ENCODE data around the gene TBC1D5. TPM values are rescaled to one million over a fixed set of nuclear protein-coding genes. Genes with fewer than 3 reads are reported as not detected.

The TBC1D5 gene
- total RNA-seq, 3 donors from 2014 or later = 33.1 to 56.1 (median 44.1) TPM

DNA sequence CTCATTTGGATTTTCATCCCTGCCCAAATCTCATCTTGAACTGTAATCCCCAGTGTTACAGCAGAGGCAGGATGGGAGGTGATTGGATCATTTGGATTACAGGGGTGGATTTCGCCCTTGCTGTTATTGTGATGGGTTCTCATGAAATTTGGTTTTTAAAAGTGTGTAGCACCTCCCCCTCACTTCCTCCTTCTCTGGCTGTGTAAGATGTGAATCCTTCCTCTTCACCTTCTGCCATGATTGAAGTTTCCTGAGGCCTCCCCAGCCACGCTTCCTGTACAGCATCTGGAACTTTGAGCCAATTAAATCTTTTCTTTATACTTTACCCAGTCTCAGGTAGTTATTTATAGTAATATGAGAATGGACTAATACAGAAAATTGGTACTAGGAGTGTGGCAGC lies 540.9 kb downstream of the TBC1D5 start:
- TF ChIP-seq, protein P1, sequence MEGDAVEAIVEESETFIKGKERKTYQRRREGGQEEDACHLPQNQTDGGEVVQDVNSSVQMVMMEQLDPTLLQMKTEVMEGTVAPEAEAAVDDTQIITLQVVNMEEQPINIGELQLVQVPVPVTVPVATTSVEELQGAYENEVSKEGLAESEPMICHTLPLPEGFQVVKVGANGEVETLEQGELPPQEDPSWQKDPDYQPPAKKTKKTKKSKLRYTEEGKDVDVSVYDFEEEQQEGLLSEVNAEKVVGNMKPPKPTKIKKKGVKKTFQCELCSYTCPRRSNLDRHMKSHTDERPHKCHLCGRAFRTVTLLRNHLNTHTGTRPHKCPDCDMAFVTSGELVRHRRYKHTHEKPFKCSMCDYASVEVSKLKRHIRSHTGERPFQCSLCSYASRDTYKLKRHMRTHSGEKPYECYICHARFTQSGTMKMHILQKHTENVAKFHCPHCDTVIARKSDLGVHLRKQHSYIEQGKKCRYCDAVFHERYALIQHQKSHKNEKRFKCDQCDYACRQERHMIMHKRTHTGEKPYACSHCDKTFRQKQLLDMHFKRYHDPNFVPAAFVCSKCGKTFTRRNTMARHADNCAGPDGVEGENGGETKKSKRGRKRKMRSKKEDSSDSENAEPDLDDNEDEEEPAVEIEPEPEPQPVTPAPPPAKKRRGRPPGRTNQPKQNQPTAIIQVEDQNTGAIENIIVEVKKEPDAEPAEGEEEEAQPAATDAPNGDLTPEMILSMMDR (IDR thresholded peaks at IDR 0.05) = no peak
- DNase-seq = no peak
- no peak for ATAC-seq
- H3K4me3 ChIP-seq = no peak overlapping the region
- intact Hi-C loops (cut with DNase I, micrococcal nuclease) = no loop called here
- H3K4me1 ChIP-seq (ENCODE audit: low read depth) = no peaks in the 10 kb centered on the region
- H3K9me3 ChIP-seq = peaks cover 12% of the 10 kb centered on the region
- H3K36me3 ChIP-seq (ENCODE audit: low read depth) = no peaks in the 10 kb centered on the region

DNA sequence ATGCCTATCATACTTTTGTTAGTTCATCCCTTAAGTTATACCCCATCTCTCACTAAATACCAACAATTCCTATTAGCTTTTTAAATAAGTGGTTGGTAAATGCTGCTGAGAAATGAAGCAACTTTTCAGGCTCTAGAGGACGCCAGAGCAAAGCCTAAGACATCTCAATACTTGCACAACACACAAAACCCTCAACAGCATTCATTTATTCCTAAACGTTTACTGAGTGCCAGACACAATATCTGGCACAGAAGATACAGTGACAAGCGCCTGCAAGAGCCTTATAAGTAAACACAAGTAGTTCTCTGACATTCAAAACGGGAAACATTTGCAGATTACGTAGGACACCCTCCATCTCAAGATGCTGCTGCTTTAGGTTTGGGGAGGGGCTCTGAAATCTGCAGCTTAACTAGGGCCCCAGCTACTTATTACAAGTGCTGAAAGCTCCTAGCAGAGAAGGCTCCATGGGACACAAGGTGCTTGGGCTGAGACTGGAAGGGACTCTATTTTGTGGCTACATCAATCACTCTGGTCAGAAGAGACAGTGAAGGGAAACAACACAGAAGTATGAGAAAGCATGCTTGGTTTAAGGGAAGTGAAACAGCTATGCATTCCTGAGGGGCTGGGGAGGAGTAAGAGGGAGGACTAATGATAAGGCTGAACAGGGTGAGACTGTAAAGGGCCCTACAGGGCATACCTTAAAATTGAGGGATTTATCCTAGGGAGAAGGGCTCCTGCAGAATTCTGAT lies 546.4 kb downstream of the TBC1D5 start:
- H3K4me1 ChIP-seq (ENCODE audit: low read depth) = no peaks in the 10 kb centered on the region
- H3K36me3 ChIP-seq (ENCODE audit: low read depth) = no peaks in the 10 kb centered on the region
- H3K9me3 ChIP-seq = no peaks in the 10 kb centered on the region
- intact Hi-C loops (cut with DNase I, micrococcal nuclease) = no loop called here
- H3K4me3 ChIP-seq = no peak overlapping the region
- ATAC-seq (peak; percentile 49), DNase-seq (no peak)
- TF ChIP-seq, protein P1 (IDR thresholded peaks at IDR 0.05) = no peak

DNA sequence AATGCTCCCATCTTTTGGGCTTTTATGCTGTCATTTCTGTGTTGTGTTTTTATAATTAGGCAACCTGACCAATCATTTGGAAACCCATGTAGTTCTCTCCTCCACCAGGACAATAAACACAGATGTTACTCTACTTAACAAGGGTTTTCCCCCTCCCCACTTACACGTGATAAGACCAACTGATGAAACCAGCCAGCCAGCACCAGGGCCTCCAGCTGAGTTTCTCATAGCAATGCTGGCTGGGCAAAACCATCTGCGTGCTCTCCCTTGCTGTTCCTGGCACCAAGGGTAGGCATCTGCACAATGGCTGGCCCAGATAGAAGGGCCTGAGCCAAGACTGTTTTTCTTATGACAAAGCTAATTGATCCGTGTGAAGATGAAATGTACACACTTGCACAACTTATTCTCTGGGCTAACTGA lies 547.2 kb downstream of the TBC1D5 start:
- intact Hi-C loops (cut with DNase I, micrococcal nuclease) = no loop called here
- H3K36me3 ChIP-seq (ENCODE audit: low read depth) = no peaks in the 10 kb centered on the region
- no peak overlapping the region for H3K4me3 ChIP-seq
- DNase-seq (peak in 1 of 3 donors; percentile 20), ATAC-seq (peak; percentile 62)
- TF ChIP-seq, protein P1 (IDR thresholded peaks at IDR 0.05) = no peak
- H3K9me3 ChIP-seq = no peaks in the 10 kb centered on the region
- no peaks in the 10 kb centered on the region for H3K4me1 ChIP-seq (ENCODE audit: low read depth)

DNA sequence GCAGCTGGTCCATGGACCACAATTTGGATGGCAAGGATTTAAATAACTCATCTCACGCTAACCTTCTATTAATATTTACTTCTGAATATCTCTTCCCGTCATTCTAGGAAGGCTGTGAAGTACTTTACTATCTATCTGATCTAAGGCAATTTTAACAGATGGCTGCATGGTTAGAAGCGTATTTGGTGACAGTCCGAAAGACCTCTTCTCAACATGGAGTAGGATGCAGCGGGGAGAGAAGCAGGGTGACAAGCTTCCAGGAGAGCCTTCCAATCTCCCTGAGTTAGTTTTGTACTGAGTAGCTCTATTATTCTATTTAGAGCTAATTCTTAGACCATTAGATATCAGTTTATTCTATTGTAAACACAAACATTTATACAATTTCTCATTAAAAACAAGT lies 548.3 kb downstream of the TBC1D5 start:
- ATAC-seq = no peak

DNA sequence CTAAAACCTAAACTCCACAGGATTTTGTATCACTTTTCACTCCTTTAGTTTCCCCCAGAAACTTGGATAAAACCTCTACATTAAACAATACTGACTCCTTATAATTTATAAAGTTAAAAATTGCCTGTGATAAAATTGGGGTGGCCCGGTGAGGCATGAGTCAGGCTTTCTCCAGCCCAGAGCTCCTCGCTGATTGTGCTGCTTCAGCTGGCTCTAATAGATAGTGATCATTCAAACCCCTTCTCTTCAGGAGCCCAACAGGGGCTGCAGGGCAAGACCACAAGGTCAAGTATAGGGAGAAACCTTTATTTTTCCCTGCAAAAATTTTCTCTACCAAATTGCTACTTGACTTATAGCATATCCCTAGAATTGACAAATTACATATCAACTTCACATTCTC lies 549.4 kb downstream of the TBC1D5 start:
- no peaks in the 10 kb centered on the region for H3K9me3 ChIP-seq
- TF ChIP-seq, protein P1 (IDR thresholded peaks at IDR 0.05) = no peak
- H3K4me1 ChIP-seq (ENCODE audit: low read depth) = no peaks in the 10 kb centered on the region
- intact Hi-C loops (cut with DNase I, micrococcal nuclease) = no loop called here
- no peak overlapping the region for H3K4me3 ChIP-seq
- ATAC-seq (no peak), DNase-seq (no peak)
- no peaks in the 10 kb centered on the region for H3K36me3 ChIP-seq (ENCODE audit: low read depth)

More for the DNA sequence above, 548.3 kb downstream of the TBC1D5 start:
- DNase-seq = no peak
- Histone ChIP-seq H3K4me3 (no peak overlapping the region), H3K9me3 (no peaks in the 10 kb centered on the region), H3K36me3 (ENCODE audit: low read depth) (no peaks in the 10 kb centered on the region), H3K4me1 (ENCODE audit: low read depth) (no peaks in the 10 kb centered on the region)
- TF ChIP-seq, protein P1 (IDR thresholded peaks at IDR 0.05) = no peak
- intact Hi-C loops (cut with DNase I, micrococcal nuclease) = no loop called here

Data from mucosa of descending colon (tissue), 3 donors.